DMS53 treated with DMSO at 0.1 percent for 48 hours (cell line): ENCODE measurements around the gene MEIS1.

Source experiments
- DNase-seq: peaks from one replicate; lab custom pipeline; 2025; ENCODE audit not compliant: unreplicated experiment; lab: John Stamatoyannopoulos, UW

The MEIS1 gene

DNA sequence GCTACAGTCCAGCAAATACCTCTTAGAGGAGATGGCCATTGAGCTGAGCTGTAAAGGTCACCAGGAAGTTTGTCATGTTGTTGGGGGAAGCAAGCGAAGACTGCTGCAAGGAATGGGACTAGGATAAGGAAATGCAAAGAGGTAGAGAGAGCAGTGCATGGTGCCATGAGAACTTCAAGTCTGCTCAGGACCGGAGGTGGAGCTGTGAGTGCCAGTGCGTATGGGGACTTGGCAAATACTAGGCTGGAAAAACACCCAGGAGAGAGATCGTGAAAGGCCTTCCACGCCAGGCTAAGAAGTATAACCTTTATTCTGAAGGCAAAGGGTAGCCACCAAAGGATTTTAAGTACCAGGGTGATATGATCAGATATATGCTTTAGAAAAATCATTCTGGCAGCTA, 71.3 kb downstream of the MEIS1 start:
- no peak for DNase-seq

GRCh38 chr2:66507673-66508201, 72.8 kb downstream of the MEIS1 start:
- DNase-seq, result no peak

- DNase-seq, result no peak
These were observed 73.7 kb downstream of the MEIS1 start for GRCh38 chr2:66508484-66509071.

DNA sequence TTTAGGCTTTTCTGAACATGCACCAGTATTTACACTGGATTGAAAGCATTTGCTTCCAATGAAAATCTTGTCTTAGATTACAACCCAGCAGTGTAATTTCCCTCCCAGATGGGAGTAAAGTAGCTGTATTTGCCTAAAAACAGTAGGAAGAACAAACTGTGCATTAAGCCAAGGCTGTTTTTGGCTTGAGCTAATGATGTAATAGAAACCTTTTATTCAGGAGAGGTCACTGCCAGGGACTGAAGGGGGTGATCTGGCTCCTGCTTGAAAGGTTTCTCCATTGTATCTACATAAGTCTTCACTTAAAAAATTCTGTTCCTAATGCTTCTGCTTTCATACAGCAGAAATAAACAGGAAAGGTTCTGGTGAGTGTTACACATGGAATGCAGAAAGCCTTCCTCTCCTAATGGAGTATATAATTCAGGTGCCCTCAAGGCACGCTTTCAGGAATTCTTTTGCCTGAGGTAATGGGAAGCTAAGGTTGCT, 74.4 kb downstream of the MEIS1 start:
- no peak for DNase-seq

DNA sequence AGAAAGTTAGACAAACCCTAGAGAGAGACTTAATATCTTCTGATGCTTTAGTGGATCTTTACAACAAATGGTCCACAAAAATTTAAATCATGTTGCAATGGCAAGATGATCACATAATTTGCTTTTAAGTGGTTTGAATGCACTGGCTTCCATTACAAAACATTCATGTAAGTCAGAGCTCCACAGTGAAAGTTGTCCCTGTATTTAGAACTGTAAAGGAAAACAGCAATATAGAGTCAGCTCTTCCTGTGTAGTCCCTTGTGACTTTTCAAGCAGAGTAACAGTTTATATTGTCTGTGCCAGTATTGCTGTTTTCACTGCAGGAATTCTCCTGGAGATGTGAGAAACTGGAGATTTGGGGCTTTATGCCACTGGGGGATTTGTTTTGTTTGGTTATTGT, 77.7 kb downstream of the MEIS1 start:
- DNase-seq, result no peak

GRCh38 chr2:66515743-66516142, 80.8 kb downstream of the MEIS1 start:
- no peak for DNase-seq

- DNase-seq, result no peak
These were observed 81.6 kb downstream of the MEIS1 start for GRCh38 chr2:66516499-66516898.

DNA sequence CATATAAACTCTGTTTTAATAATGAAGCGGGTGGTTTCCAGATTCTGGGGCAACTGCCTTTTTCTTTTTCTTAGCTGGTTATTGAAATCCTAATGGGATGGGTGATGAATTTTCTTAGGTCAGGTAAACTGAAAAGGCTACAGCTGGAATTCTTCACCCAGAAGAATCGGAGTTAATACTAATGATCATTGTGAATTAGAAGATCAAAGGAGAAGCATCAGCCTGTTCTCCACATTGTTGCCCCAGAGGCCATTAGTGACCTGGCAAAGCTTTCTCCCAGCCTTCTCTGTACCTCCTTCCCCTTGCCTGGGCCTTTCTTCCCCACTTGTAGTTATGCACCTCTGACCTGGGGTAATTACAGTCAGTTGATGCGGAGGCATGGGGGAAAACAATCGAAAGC, 82.8 kb downstream of the MEIS1 start:
- no peak for DNase-seq

DNA sequence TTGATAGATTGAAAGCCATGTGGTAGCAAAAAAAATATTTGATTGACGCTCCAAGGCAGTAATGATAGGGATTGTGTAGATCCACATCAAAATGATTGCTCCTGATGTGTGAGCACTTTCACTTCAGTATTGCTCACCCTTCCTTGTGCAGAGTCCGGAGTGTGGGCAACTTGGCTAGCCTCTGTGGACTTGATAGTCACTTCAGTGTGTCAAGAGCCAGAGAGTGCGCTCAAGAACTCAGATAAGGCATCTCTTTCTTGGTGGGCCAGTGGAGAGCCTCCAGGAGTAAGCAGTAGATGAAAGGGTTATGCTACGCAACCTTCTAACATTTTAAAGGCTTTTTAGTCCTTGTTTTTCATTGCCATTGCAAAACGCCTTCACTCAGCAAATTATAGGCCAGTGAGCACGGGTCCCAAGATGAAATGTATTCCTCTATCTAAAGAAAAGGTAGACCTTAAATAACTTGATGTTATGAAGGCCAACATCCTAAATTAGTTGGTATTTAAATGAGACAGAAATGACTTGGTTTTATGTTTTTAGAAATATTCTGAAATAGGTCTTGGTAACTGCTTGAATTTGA, 84.4 kb downstream of the MEIS1 start:
- no peak for DNase-seq

DNA sequence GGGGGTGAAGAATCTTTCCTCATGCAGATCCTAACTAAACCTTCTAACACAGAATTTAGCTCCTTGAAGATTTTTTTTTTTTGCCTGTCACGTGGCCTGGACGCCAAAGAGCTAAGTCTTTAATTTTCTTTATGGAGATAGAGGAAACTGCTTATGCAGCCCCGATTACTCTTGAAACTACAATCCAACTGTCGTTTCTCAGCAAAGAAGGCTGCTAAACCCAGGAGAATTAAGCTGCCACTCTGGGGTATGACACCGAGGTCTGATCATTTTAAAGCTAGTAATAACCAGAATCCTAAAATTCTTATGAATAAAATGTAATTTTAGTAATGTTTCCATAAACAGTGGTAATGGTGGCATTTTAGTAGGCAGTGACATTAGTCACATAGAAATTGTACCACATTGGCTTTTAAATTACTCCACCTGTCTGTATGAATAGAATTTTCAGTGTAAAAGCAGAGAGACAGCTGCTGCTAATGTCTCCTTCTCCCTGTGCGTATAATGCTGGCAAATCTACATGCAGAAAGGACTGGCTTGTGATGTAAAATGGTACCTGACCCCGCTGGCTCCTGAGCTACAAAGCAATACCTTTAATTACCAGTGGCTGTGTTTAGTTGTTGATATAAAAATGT, 86.5 kb downstream of the MEIS1 start:
- DNase-seq, result no peak

DNA sequence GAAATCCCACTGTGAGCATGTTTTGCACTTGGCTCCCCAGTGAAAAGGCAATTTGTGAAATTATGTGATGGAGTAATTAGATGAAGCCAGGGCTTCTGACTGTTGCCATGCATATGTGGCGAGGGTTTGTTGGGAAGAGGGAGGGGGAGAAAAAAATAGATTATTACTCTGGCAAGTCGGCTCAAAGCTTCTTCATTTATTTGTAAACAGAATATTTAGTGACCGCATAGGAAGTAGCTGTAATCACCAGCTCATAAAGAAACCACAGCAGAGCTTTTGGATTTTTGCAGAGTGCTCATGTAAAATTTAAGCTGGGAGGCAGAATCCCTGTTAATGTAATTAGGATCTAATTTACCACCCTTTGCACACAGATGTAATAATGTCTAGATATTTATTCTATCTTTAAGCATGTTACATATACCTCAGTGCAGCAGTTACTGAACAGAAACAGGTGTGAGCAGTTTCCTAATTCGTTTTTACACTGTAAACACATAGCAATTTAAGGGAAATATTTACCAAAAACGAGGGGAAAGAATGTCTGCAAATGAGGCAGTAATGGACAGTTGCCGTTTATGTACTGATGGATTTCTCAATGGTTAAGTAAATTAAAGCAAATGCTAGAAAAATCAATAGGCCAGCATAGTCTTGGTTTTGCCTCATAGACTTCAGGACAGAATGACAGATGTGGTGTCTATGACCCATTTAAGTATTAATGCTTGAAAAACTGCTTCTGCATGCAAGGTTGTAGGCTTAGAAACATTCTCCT, 87.9 kb downstream of the MEIS1 start:
- no peak for DNase-seq

GRCh38 chr2:66523377-66523969, 88.5 kb downstream of the MEIS1 start:
- DNase-seq, result no peak

DNA sequence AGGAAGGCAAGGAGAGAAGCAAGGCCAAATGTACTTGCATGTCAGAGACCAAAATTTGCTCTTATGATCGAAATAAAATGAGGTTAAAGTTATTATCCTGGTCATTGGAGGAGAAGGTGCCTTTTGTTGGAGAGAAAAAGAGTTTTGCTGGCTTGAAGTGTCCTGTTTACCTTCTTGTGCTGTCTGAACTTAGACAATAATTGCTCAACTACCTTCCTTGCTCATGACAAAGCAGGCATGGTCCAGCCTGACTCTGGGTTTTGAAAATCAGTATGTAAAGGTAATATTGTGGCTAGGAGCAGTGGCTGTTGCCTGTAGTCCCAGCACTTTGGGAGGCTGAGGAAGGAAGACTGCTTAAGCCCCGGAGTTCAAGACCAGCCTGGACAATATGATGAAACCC, 89.1 kb downstream of the MEIS1 start:
- DNase-seq, result no peak

DNA sequence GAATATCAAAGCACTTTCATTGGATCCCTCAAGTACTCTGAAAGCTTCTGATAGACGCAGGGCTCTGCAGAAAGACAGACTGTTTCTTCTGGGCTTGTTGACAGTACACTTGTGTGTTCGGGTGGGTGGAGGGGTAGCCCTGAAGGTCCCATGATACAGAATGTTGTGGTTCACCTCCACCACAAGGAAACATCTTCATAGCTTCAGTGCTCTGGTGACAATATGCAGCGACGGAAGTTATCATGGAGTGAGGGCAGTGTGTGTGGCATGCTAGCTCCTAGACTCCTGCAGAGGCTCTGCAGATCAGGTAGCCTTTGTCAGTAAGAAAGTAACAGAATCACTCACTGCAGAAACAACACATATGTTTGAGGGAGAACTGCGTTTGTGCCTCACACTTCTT, 90.7 kb downstream of the MEIS1 start:
- DNase-seq, result no peak

DNA sequence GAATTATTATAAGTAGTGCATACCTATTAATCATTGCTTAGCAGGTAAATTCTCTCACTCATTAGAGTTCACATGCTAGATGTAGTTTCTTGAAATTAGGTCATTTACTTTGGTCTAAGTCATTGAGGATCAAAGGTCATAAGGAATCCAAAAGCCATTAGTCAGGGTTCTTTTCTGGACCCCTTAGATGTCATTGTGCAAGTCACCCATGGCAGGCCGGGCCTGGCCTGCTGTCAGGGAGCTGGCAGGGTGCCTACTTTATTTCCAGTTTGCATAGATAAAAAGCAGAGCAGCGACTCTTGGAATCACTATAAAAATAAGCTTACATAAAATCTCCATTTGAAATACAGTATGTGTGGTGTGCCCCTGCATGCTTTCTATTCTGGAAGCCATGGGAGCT, 91.3 kb downstream of the MEIS1 start:
- no peak for DNase-seq

- DNase-seq, result no peak
These were observed 94.2 kb downstream of the MEIS1 start for GRCh38 chr2:66528974-66529724.

DNA sequence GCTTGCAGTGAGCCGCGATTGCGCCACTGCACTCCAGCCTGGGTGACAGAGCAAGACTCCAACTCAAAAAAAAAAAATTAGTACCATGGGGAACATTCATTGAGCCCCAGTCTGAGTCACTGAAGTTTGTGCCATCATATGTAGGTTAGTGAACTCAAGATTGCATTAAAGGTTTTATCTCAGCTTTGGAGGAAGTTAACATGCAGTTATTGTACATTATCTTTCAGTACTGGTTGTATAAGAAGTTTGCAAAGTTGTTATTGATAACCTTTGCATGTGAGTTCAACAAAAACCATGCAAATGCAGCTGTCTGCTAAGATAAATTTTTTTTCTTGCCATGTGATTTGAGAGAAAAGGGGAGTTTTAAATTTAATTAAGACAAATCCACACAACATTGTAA, 95.7 kb downstream of the MEIS1 start:
- no peak for DNase-seq

DNA sequence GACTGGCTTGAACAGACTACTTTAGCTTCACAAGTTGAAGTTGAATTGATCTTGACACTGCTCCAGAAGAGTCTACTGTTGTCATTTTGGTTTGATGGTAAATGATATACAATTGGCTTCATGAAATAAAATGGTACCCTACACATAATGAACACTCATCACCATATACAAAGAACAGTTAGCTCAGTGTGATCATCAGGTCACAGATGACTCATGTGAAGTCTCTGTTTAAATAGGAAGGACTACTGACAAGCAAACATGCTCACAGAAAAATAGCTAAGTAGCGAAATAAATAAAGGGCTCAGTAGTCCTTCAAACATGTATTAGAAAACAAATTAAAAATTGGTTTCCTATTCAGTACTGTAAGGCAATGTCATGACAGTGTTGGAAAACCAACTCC, 96.2 kb downstream of the MEIS1 start:
- DNase-seq, result no peak

DNA sequence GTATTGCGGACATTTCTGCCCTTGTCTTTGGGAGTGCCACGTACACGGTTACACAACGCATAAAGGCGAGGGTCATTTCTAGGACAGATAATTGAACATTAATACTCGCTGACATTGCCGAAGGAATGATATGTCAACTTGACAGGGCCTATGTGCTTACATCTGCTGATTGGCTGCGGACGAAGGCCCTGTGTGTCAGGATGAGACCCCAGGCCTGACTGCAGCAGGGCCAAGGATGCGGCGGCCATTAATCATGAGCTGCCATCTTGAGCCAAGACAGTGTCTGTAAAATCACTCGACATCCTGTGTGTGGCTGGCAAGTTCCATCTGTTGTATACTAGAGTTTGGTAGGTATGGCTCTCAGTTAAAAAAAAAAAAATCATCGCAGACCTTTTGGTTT, 96.6 kb downstream of the MEIS1 start:
- no peak for DNase-seq

GRCh38 chr2:66532972-66533868, 98.3 kb downstream of the MEIS1 start:
- no peak for DNase-seq
